Suprapubic skin (tissue), 4 donors: ENCODE data around the gene LDLRAD4.

ENCODE experiments used
- CTCF ChIP-seq, 2 donors: fragments of 200-600 bp in 1 of 2; fragments of 450-650 bp in 1 of 2; sonication (generic) in 1 of 2; IDR thresholded peaks; one replicate each; pipeline ENCODE4 v1.5.1; 2016 to 2019; ENCODE audit warnings: antibody characterized with exemption in 2 of 2, mild to moderate bottlenecking in 1 of 2, moderate library complexity in 1 of 2
- EP300 ChIP-seq: sonication (generic); formaldehyde crosslinking; IDR thresholded peaks from one replicate; pipeline ENCODE4 v1.6.1; 2017; ENCODE audit warnings: antibody characterized with exemption
- POLR2A ChIP-seq, 2 donors: fragments of 450-650 bp; IDR thresholded peaks; one replicate each; pipeline ENCODE4 v1.6.1; 2017; ENCODE audit warnings: antibody characterized with exemption in 2 of 2, mild to moderate bottlenecking in 2 of 2, moderate library complexity in 2 of 2
- POLR2AphosphoS5 ChIP-seq, 3 donors: sonication (generic); formaldehyde crosslinking; IDR thresholded peaks; one replicate each; pipeline ENCODE4 v1.6.1; 2017; ENCODE audit warnings: antibody characterized with exemption in 3 of 3

- TF ChIP-seq CTCF (IDR thresholded peaks at IDR 0.05) (peak in 1 of 2 donors; percentile 18), POLR2A (IDR thresholded peaks at IDR 0.05) (no peak), POLR2AphosphoS5 (IDR thresholded peaks at IDR 0.05) (no peak), EP300 (no peak)
These were observed 462.1 kb downstream of the LDLRAD4 start for GRCh38 chr18:13680612-13681011.
